ENCODE data around the gene RTL5. TPM values are rescaled to one million over a fixed set of nuclear protein-coding genes. Genes with fewer than 3 reads are reported as not detected.
A peak's percentile ranks its signal among the peaks of the same experiment; 100 is the strongest.
"Not testable (repeated sequence)": the region's sequence is repeated elsewhere in the genome, so short reads cannot be mapped to it uniquely, and the experiment has no call there.

The RTL5 gene
- total RNA-seq: under 1 TPM; 0.33 to 0.75 TPM

DNA sequence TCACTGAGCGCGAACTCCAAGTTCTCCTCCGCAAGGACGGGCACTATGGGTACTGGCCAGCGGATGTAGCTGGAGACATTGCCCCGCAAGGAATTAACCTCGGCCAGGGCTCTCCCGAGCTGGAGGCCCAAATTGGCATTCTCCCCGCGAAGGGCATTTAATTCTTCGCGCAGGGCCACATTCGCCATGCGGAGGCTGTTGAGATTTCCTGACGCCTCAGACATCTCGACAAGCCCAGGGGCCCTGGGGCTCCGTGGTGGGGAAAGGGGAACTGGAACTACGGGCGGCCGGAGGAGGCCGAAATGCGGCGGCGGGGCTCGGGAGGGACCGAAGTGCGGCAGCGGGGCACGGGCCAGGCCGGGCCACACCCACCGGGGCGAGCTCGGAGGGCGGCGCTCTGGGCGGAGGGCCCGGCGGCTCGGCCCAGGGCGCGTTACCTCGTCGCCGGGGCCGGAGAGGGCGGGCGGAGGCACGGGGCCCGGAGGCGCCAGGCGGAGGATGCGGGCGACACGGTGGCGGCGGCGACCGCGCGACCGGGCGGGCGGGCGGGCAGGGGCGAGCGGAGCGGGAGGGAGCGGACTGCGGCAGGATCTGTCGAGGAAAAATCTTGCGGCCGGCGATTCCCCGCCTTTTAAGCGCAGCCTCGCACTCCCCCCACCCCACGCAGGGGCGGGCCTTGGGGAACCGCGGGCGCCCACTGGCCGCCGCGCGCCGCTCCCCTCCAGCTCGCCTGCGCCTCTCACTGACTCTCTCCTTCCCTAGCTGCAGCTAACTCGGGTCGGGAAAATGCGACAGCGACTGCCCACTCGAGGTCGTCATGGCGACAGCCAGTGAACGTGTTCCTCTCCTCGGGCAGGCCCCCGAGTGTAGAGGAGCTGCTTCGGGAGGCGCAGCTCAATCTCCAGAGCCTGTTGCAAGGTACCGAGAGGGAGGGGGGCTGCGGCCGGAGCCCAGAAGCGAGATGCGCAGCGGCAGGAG, at the start of gene RTL5:
TSS of gene RTL5 (minus strand) at position 599 of the 978 bp plus-strand sequence.
- Mint-ChIP-seq H3K9me3 (no peaks in the 10 kb centered on the region), H3K4me1 (ENCODE audit: low read depth in 2 of 2) (peaks cover 8 to 13% of the 10 kb centered on the region in 2 donors), H3K36me3 (no peaks in the 10 kb centered on the region), H3K27me3 (peaks cover 0 to 23% of the 10 kb centered on the region in 2 donors), H3K27ac (no peak within 1 kb of the TSS), H3K4me3 (peak within 1 kb of the TSS; percentile 83)
- ATAC-seq: peak; percentile 84 to 87
- peak; percentile 71 for DNase-seq (ENCODE audit: low spot score)

DNA sequence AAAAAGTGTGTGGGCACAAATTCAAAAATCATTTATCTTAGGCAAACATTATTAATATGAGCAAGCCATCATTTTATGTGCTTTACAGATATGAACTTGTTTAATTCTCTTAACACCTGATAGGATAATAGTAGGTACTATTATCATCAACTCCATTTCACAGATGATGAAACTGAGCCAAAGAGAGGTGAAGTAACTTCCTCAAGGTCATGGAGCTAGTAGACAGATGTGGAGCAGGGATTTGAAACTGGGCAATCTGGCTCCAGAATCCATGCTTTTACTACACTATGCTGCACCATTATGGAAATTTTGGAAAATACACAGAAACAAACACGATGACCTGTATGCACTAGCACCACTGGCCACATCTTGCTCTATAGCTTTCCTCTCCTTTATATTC, 48.8 kb upstream of the RTL5 start:
- H3K27me3 Mint-ChIP-seq: peaks cover 0 to 4% of the 10 kb centered on the region in 2 donors
- peaks cover 5% of the 10 kb centered on the region in 2 donors for H3K4me1 Mint-ChIP-seq (ENCODE audit: low read depth in 2 of 2)
- ATAC-seq: no peak
- no peak overlapping the region for H3K4me3 Mint-ChIP-seq
- no peaks in the 10 kb centered on the region for H3K9me3 Mint-ChIP-seq
- no peak overlapping the region for H3K27ac Mint-ChIP-seq
- no peak for DNase-seq (ENCODE audit: low spot score)
- no peaks in the 10 kb centered on the region for H3K36me3 Mint-ChIP-seq

DNA sequence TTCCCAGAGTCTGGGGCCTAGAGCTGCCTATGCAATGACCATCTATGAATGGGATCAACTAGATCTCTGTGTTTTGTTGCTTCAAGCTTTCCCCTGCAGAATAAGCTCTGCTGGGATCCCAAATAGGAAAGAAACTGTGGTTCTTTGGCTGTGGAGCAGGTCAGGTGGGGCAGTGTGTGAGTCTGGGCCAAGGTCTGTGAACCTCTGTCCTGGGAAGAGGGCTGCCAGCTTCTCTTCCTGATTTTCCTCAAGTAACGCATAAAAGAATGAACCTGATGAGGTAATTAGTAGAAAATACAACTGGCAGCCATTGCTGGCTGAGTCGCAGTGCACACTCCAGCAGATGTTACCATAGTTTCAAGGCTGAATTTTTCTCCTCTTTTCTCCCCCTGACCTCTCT, 45.3 kb upstream of the RTL5 start:
- no peak for DNase-seq (ENCODE audit: low spot score)
- Mint-ChIP-seq H3K27me3 (no peaks in the 10 kb centered on the region), H3K27ac (no peak overlapping the region), H3K4me3 (no peak overlapping the region), H3K4me1 (ENCODE audit: low read depth in 2 of 2) (no peaks in the 10 kb centered on the region), H3K9me3 (no peaks in the 10 kb centered on the region), H3K36me3 (no peaks in the 10 kb centered on the region)
- no peak for ATAC-seq

DNA sequence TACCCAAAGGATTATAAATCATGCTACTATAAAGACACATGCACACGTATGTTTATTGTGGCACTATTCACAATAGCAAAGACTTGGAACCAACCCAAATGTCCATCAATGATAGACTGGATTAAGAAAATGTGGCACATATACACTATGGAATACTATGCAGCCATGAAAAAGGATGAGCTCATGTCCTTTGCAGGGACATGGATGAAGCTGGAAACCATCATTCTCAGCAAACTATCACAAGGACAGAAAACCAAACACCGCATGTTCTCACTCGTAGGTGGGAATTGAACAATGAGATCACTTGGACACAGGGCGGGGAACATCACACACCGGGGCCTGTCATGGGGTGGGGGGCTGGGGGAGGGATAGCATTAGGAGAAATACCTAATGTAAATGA, 44.6 kb upstream of the RTL5 start:
- not testable (repeated sequence) for H3K27ac Mint-ChIP-seq; H3K9me3 Mint-ChIP-seq; H3K4me1 Mint-ChIP-seq (ENCODE audit: low read depth in 2 of 2); DNase-seq (ENCODE audit: low spot score); H3K4me3 Mint-ChIP-seq; H3K36me3 Mint-ChIP-seq; ATAC-seq; H3K27me3 Mint-ChIP-seq

DNA sequence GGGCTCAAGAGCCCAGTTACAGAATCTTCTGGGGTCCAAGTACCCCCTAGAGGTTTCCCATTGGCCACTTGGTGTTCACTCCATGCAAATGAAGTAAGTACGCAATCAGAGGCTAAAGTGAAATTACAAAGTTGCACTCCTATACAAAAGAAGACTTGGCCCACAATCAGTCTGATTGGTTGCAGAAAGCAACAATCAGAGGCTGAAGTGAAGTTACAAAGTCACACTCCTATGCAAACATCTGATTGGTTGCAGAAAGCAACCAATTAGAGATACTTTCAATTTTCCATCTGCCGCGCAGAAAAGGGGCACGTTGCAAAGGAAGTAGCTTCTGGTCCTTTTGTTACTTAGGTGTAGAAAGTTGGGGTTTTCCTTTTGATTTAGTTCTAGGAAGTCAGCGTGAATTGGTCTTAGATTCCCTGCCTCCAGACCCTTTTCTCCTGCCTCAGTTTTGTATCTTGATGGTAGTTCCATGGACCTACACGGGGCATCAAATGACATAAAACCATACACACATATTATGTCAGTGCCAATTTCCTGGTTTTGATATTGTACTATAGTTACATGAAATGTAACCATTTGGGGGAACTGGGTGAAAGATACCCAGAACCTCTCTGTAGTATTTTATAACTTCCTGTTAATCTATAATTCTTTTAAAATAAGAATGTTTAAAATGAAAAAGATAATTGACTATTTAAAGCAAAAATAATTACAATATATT, 37.5 kb upstream of the RTL5 start:
- ATAC-seq: peak; percentile 85 to 88

DNA sequence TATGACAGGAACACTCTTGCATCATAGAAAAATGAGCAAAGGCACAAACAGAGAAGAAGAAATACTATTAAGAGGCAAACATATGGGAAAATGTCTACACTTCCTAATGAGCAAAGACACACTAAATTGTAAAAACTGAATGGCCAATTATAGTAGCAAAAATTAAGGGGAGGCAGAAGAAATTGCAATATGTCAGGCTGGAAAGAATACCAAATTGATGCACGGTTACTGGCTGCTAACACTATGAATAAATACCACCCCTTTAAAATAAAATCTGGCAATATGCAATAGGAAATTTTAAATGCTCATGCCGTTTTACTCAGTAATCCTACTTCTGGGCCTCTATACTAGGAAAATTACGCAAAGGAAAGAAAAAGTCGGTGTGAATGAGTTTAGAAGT, 33.8 kb upstream of the RTL5 start:
- Mint-ChIP-seq H3K4me1 (ENCODE audit: low read depth in 2 of 2) (no peaks in the 10 kb centered on the region), H3K27ac (no peak overlapping the region), H3K9me3 (no peaks in the 10 kb centered on the region), H3K36me3 (no peaks in the 10 kb centered on the region), H3K4me3 (no peak overlapping the region), H3K27me3 (peaks cover 0 to 7% of the 10 kb centered on the region in 2 donors)
- no peak for DNase-seq (ENCODE audit: low spot score)
- ATAC-seq: no peak

More for the DNA sequence above, 37.5 kb upstream of the RTL5 start:
- Mint-ChIP-seq H3K4me1 (ENCODE audit: low read depth in 2 of 2) (no peaks in the 10 kb centered on the region), H3K27me3 (peaks cover 0 to 2% of the 10 kb centered on the region in 2 donors), H3K27ac (peak overlapping the region; percentile 76 to 85), H3K4me3 (peak overlapping the region; percentile 80), H3K36me3 (no peaks in the 10 kb centered on the region), H3K9me3 (no peaks in the 10 kb centered on the region)
- DNase-seq (ENCODE audit: low spot score): no peak

DNA sequence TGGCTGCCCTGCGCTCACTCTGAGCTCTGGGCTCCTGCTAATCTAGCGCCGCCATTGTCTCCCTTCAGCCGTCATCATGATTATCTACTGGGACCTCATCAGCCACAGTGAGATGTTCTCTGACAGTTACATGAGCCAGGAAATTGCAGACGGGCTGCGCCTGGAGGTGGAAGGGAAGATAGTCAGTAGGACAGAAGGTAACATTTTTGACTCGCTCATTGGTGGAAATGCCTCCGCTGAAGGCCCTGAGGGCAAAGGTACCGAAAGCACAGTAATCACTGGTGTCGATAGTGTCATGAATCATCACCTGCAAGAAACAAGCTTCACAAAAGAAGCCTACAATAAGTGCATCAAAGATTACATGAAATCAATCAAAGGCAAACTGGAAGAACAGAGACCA, 28.1 kb upstream of the RTL5 start:
- Mint-ChIP-seq H3K9me3 (no peaks in the 10 kb centered on the region), H3K4me1 (ENCODE audit: low read depth in 2 of 2) (no peaks in the 10 kb centered on the region), H3K36me3 (no peaks in the 10 kb centered on the region), H3K4me3 (no peak overlapping the region), H3K27me3 (peaks cover 0 to 28% of the 10 kb centered on the region in 2 donors), H3K27ac (no peak overlapping the region)
- DNase-seq (ENCODE audit: low spot score): no peak
- no peak for ATAC-seq

DNA sequence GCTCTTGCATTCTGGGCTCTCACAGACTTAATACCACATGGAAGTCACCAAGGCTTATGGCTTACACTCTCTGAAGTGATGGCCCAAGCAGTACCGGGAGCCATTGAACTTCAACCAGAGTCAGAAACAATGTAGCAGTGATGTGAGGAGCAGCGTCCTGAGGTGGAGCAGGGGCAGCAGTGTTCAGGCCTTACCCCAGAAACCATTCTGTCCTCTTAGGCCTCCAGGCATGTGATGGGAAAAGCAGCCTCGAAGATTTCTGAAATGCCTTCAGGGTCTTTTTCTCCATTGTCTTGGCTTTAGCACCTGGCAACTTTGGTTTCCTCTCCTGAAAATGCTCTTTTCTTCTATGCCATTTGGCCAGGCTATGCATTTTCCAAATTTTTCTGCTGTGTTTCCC, 27.1 kb upstream of the RTL5 start:
- Mint-ChIP-seq H3K4me3 (no peak overlapping the region), H3K27ac (no peak overlapping the region), H3K9me3 (no peaks in the 10 kb centered on the region), H3K4me1 (ENCODE audit: low read depth in 2 of 2) (no peaks in the 10 kb centered on the region), H3K27me3 (peaks cover 0 to 28% of the 10 kb centered on the region in 2 donors), H3K36me3 (no peaks in the 10 kb centered on the region)
- DNase-seq (ENCODE audit: low spot score) (no peak), ATAC-seq (no peak)

DNA sequence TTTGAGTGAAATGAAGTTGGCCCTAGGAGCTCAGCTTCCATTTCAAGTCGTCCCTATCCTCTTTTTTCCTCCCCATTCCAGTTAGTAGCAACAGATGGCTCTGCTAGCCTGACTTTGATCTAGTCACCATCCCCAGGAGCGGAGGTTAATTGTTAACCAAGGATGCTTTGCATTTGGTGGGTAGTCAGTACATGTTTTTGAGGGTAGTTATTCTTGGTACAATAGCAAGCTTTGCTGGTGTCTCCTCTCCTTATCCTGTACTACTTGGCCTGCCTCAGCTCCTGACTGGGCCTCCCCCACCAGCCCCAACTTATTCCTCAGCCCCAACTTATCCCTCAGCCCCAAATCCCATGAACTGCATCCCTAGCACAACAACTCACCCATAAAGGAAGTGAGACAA, 14.8 kb upstream of the RTL5 start:
- no peaks in the 10 kb centered on the region for H3K36me3 Mint-ChIP-seq
- peak overlapping the region in 1 of 2 donors; percentile 6 for H3K27ac Mint-ChIP-seq
- DNase-seq (ENCODE audit: low spot score): no peak
- H3K27me3 Mint-ChIP-seq: peaks cover 0 to 12% of the 10 kb centered on the region in 2 donors
- no peaks in the 10 kb centered on the region for H3K9me3 Mint-ChIP-seq
- H3K4me3 Mint-ChIP-seq: no peak overlapping the region
- H3K4me1 Mint-ChIP-seq (ENCODE audit: low read depth in 2 of 2): peaks cover 14 to 16% of the 10 kb centered on the region in 2 donors
- ATAC-seq: no peak

DNA sequence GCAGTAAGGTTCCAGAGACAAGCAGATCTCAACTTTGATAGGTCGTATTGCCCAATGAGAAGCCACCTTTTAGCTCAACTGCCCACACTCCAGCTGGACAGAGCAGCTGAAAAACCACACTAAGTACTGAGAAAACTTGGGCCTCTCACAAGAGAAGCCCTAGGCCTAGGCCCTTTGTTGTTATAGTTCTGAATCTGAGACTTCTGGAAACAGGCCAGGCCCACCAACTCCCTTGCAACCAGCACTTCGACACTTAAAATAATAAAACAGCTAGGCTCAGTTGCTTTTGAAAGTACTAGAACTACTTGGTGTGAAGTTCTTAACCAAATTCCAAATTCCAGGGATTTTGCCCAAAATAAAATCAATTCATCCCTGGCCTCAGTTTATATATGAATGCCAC, 13.5 kb upstream of the RTL5 start:
- H3K9me3 Mint-ChIP-seq: no peaks in the 10 kb centered on the region
- ATAC-seq: no peak

DNA sequence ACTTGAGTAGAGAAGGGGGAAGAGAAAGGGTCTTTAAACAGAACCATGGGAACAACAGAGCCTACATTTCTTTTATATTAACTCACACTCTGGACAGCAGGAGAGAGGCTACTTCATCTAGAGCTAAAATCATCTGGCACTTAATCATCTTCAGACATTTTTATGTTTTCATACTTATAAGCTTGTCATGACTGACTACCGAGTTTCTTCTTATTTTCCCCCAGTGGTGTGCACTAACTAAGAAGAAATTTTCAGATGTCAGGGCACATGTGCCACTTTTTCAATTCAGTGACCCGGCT, 11.8 kb upstream of the RTL5 start:
- no peak for ATAC-seq
- Mint-ChIP-seq H3K27me3 (peaks cover 0 to 13% of the 10 kb centered on the region in 2 donors), H3K4me3 (no peak overlapping the region)

More for the DNA sequence above, 13.5 kb upstream of the RTL5 start:
- Mint-ChIP-seq H3K4me3 (no peak overlapping the region), H3K27me3 (peaks cover 0 to 13% of the 10 kb centered on the region in 2 donors), H3K4me1 (ENCODE audit: low read depth in 2 of 2) (peaks cover 17 to 22% of the 10 kb centered on the region in 2 donors), H3K36me3 (no peaks in the 10 kb centered on the region), H3K27ac (no peak overlapping the region)
- DNase-seq (ENCODE audit: low spot score): no peak

DNA sequence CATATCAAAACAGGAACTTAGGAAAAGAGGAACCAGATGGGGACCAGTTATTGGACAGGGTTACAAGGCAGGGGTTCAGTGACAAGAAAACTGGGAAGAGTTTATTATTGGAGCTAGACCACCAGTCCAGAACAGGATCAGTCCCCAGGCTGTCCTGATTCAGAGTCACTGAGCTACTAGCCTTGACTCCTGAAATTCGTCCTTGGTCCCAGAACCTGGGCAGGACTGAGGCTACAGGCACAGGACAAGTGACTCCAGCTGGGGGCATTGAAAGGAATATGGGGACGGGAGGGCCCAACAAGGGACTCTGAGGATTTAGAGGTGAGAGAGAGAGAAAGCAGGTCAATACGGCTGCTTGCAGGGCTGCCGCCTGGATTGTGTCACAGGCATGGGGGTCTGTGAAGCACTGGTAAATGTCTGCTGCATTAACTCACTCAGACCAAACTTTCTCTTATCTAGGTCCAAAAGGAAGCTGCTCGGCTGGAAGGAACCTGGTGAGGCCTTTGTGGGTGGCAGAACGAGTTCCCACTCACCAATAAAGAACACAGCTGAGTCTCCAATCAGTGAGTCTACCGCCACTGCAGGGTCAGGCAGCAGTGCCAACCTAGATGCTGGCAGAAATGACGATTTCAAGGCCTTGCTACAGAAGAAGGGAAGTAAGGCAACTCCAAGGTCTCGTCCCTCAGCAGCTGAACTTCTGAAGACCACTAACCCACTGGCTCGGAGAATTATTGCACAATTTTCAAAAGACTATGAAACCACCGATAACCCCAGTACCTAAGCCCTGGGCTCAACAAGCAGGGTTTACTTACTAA, 11.3 kb upstream of the RTL5 start:
- no peak overlapping the region for H3K27ac Mint-ChIP-seq
- no peak for ATAC-seq
- H3K9me3 Mint-ChIP-seq: no peaks in the 10 kb centered on the region
- peaks cover 17 to 22% of the 10 kb centered on the region in 2 donors for H3K4me1 Mint-ChIP-seq (ENCODE audit: low read depth in 2 of 2)
- peaks cover 0 to 13% of the 10 kb centered on the region in 2 donors for H3K27me3 Mint-ChIP-seq
- no peak overlapping the region for H3K4me3 Mint-ChIP-seq
- DNase-seq (ENCODE audit: low spot score): no peak
- H3K36me3 Mint-ChIP-seq: no peaks in the 10 kb centered on the region

More for the DNA sequence above, 11.8 kb upstream of the RTL5 start:
- no peaks in the 10 kb centered on the region for H3K9me3 Mint-ChIP-seq
- H3K36me3 Mint-ChIP-seq: no peaks in the 10 kb centered on the region
- no peak overlapping the region for H3K27ac Mint-ChIP-seq
- peaks cover 17 to 22% of the 10 kb centered on the region in 2 donors for H3K4me1 Mint-ChIP-seq (ENCODE audit: low read depth in 2 of 2)
- DNase-seq (ENCODE audit: low spot score): no peak

DNA sequence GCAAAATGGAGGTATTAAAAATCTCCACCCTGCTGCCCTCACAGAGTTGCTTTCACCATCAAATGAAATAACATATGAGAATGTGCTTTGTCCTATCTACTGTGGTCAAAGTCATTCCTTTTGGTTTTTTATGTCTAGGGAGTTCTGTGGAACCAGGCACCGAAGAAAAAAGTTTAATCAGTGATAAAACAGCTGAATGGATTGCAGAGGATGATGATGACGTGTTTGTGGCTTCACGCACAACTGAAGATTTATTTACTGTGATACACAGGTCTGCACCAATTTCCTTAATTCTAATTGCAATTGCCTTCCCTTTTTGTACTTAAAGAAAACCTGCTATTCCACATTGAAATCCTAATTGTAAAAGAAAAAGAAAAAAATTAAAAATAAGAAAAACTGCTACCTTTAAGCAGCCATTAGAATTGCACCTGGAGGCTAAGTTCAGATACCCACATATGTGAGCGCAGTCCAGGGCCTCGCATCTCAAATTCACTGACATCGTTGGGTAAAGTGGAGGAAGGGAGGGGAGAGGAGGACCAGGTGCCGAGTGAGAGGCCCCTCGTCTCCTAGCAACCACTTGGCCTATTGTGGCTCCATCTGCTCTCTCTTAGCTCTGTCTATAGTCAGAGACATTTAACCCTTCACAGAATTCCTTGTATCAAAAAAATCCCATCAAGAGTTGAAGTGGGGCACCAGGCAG, 10.5 kb upstream of the RTL5 start:
- H3K4me1 Mint-ChIP-seq (ENCODE audit: low read depth in 2 of 2): peaks cover 17 to 22% of the 10 kb centered on the region in 2 donors
- H3K27ac Mint-ChIP-seq: no peak overlapping the region
- DNase-seq (ENCODE audit: low spot score): no peak
- ATAC-seq: no peak
- no peaks in the 10 kb centered on the region for H3K9me3 Mint-ChIP-seq
- H3K4me3 Mint-ChIP-seq: no peak overlapping the region
- no peaks in the 10 kb centered on the region for H3K36me3 Mint-ChIP-seq
- peaks cover 0 to 10% of the 10 kb centered on the region in 2 donors for H3K27me3 Mint-ChIP-seq

Measured in natural killer cell treated with Interleukin-12 subunit alpha and Interleukin-12 subunit beta and Interleukin-15 and Interleukin-18, amount 100 ng/mL, for 72 hours (primary cell).